H9 (cell line): ENCODE results near the gene CHD9. TPM values are rescaled to one million over a fixed set of nuclear protein-coding genes. Genes with fewer than 3 reads are reported as not detected.

Source experiments
- DNase-seq: peaks from one replicate; pipeline ENCODE4 v3.0.0-alpha.2; 2017
- H2AFZ ChIP-seq: one replicate; pipeline ENCODE4 v1.6.1; 2013; ENCODE audit warnings: mild to moderate bottlenecking, low read length, control low read depth, moderate library complexity
- H2AK5ac ChIP-seq: 2 replicates; pipeline ENCODE4 v1.6.1; 2013; ENCODE audit warnings: low read length, control low read depth, mixed read lengths; ENCODE audit not compliant: insufficient read length
- H2BK120ac ChIP-seq: one replicate; pipeline ENCODE4 v1.6.1; 2013; ENCODE audit warnings: low read depth, mild to moderate bottlenecking, low read length, control low read depth, inconsistent platforms; ENCODE audit not compliant: poor library complexity, severe bottlenecking
- H2BK12ac ChIP-seq: 2 replicates; pipeline ENCODE4 v1.6.1; 2013; ENCODE audit warnings: low read length, control low read depth, mixed read lengths, low read depth; ENCODE audit not compliant: insufficient read length
- H2BK15ac ChIP-seq: 2 replicates; pipeline ENCODE4 v1.6.1; 2013; ENCODE audit warnings: low read depth, low read length, control low read depth
- H2BK20ac ChIP-seq: one replicate; pipeline ENCODE4 v1.6.1; 2013; ENCODE audit warnings: low read depth, mild to moderate bottlenecking, low read length, control low read depth, inconsistent platforms; ENCODE audit not compliant: poor library complexity, severe bottlenecking
- H2BK5ac ChIP-seq: 2 replicates; pipeline ENCODE4 v1.6.1; 2013; ENCODE audit warnings: low read length, control low read depth, mixed read lengths; ENCODE audit not compliant: insufficient read length
- H3K14ac ChIP-seq: 2 replicates; pipeline ENCODE4 v1.6.1; 2013; ENCODE audit warnings: low read length, control low read depth; ENCODE audit not compliant: insufficient read depth
- H3K18ac ChIP-seq: 2 replicates; pipeline ENCODE4 v1.6.1; 2013; ENCODE audit warnings: low read depth, mild to moderate bottlenecking, mixed read lengths, low read length, control low read depth; ENCODE audit not compliant: insufficient read length
- H3K23ac ChIP-seq: 2 replicates; pipeline ENCODE4 v1.6.1; 2013; ENCODE audit warnings: low read length, control low read depth, mixed read lengths, low read depth; ENCODE audit not compliant: insufficient read length
- H3K23me2 ChIP-seq: 2 replicates; pipeline ENCODE4 v1.6.1; 2013; ENCODE audit warnings: low read depth, mild to moderate bottlenecking, mixed read lengths, low read length, control low read depth; ENCODE audit not compliant: insufficient read length, poor library complexity, severe bottlenecking
- H3K27ac ChIP-seq: 2 replicates; pipeline ENCODE4 v1.5.1; 2013; ENCODE audit warnings: low read length, control low read depth, mixed read lengths, low read depth; ENCODE audit not compliant: insufficient read length
- H3K27me3 ChIP-seq: 2 replicates; pipeline ENCODE4 v1.6.1; 2013; ENCODE audit warnings: low read length, control low read depth, inconsistent platforms; ENCODE audit not compliant: insufficient read depth
- H3K4ac ChIP-seq: 2 replicates; pipeline ENCODE4 v1.6.1; 2013; ENCODE audit warnings: low read depth, mild to moderate bottlenecking, control low read depth, inconsistent platforms, low read length, moderate library complexity
- H3K4me1 ChIP-seq: 2 replicates; pipeline ENCODE4 v1.6.1; 2013; ENCODE audit warnings: low read length, control low read depth, inconsistent platforms; ENCODE audit not compliant: insufficient read depth
- H3K4me2 ChIP-seq: 2 replicates; pipeline ENCODE4 v1.6.1; 2013; ENCODE audit warnings: low read length, control low read depth, mixed read lengths; ENCODE audit not compliant: insufficient read length, insufficient read depth
- H3K56ac ChIP-seq: 2 replicates; pipeline ENCODE4 v1.6.1; 2013; ENCODE audit warnings: low read depth, mild to moderate bottlenecking, mixed read lengths, low read length, control low read depth; ENCODE audit not compliant: insufficient read length
- H3K79me1 ChIP-seq: 2 replicates; pipeline ENCODE4 v1.6.1; 2013; ENCODE audit warnings: low read depth, mild to moderate bottlenecking, moderate library complexity, low read length, control low read depth, inconsistent platforms; ENCODE audit not compliant: insufficient read depth, poor library complexity, severe bottlenecking
- H3K79me2 ChIP-seq: 2 replicates; pipeline ENCODE4 v1.6.1; 2013; ENCODE audit warnings: low read length, control low read depth, inconsistent platforms; ENCODE audit not compliant: insufficient read depth
- H3K9ac ChIP-seq: 2 replicates; pipeline ENCODE4 v1.6.1; 2013; ENCODE audit warnings: low read length, control low read depth, mixed read lengths; ENCODE audit not compliant: insufficient read length; ENCODE audit errors: extremely low read depth
- H3K9me3 ChIP-seq: one replicate; pipeline ENCODE4 v1.6.1; 2013; ENCODE audit warnings: low read depth, low read length, inconsistent platforms; ENCODE audit not compliant: control insufficient read depth
- H3T11ph ChIP-seq: one replicate; pipeline ENCODE4 v1.6.1; 2013; ENCODE audit warnings: mild to moderate bottlenecking, low read length, control low read depth, inconsistent platforms
- H4K20me1 ChIP-seq: one replicate; pipeline ENCODE4 v1.6.1; 2013; ENCODE audit not compliant: control insufficient read depth, insufficient read length, insufficient read depth
- H4K5ac ChIP-seq: 2 replicates; pipeline ENCODE4 v1.6.1; 2013; ENCODE audit warnings: low read depth, mild to moderate bottlenecking, mixed read lengths, low read length, control low read depth; ENCODE audit not compliant: insufficient read length
- H4K8ac ChIP-seq: replicated peaks from 2 replicates; pipeline ENCODE4 v1.6.1; 2013; ENCODE audit warnings: low read length, control low read depth, mixed read lengths, low read depth; ENCODE audit not compliant: insufficient read length
- H4K91ac ChIP-seq: 2 replicates; pipeline ENCODE4 v1.6.1; 2013; ENCODE audit warnings: low read depth, mild to moderate bottlenecking, moderate library complexity, mixed read lengths, low read length, control low read depth; ENCODE audit not compliant: insufficient read length
- H3K27ac Mint-ChIP-seq, 3 experiments: 2 replicates in 2 of 3; 3 replicates in 1 of 3; pipeline ENCODE4 v1.8.0; 2020 to 2021; ENCODE audit warnings: mixed read lengths in 3 of 3, mild to moderate bottlenecking in 1 of 3, moderate library complexity in 1 of 3
- H3K27me3 Mint-ChIP-seq: 2 replicates; pipeline ENCODE4 v1.8.0; 2021; ENCODE audit warnings: low read depth, mild to moderate bottlenecking, moderate library complexity, mixed read lengths
- H3K36me3 Mint-ChIP-seq, 3 experiments: 2 replicates in 2 of 3; 3 replicates in 1 of 3; pipeline ENCODE4 v1.8.0; 2020 to 2021; ENCODE audit warnings: low read depth in 3 of 3, mixed read lengths in 3 of 3; ENCODE audit not compliant: insufficient read depth in 1 of 3
- H3K4me1 Mint-ChIP-seq, 2 experiments: 2 replicates each; pipeline ENCODE4 v1.8.0; 2020; ENCODE audit warnings: mixed read lengths in 2 of 2
- H3K4me3 Mint-ChIP-seq, 2 experiments: 2 replicates in 1 of 2; 3 replicates in 1 of 2; pipeline ENCODE4 v1.8.0; 2020 to 2021; ENCODE audit warnings: mild to moderate bottlenecking in 2 of 2, mixed read lengths in 2 of 2, moderate library complexity in 1 of 2
- H3K9me3 Mint-ChIP-seq, 2 experiments: 2 replicates in 1 of 2; 3 replicates in 1 of 2; pipeline ENCODE4 v1.8.0; 2020; ENCODE audit warnings: mild to moderate bottlenecking in 2 of 2, mixed read lengths in 2 of 2, moderate library complexity in 1 of 2
- CTCF ChIP-seq: fragments of 200-600 bp; sonication (generic); conservative IDR thresholded peaks from 3 replicates; pipeline ENCODE4 v1.8.0; 2021; ENCODE audit warnings: antibody characterized with exemption, mild to moderate bottlenecking
- WGBS: extraction: QIAGEN DNeasy Blood & Tissue Kit; methylation state at CpG from one replicate; pipeline ENCODE4 v1.1.7; 2013; ENCODE audit warnings: missing lambda C conversion rate, low lambda C conversion rate, mixed read lengths; ENCODE audit not compliant: insufficient read length; ENCODE audit errors: extremely low coverage; 5-methylcytosine and 5-hydroxymethylcytosine counted together
- total RNA-seq: library from RNA; stranded (reverse); gene quantifications from 2 replicates; pipeline ENCODE4 v1.2.1, GENCODE V29; 2021

CHD9 gene
- total RNA-seq, 1 experiment from 2014 or later: 46.2 TPM

GRCh38 chr16:53089434-53090285, 34.9 kb downstream of the CHD9 start:
- Histone ChIP-seq H3K14ac (no peak overlapping the region), H3K18ac (no peak overlapping the region), H3T11ph (no peak overlapping the region), H3K9ac (no peak overlapping the region), H4K5ac (no peak overlapping the region), H4K91ac (no peak overlapping the region), H3K56ac (peak overlapping the region; percentile 19), H3K23ac (no peak overlapping the region), H2AK5ac (no peak overlapping the region), H2BK12ac (no peak overlapping the region), H3K27ac (no peak overlapping the region), H2BK15ac (no peak overlapping the region), H2BK120ac (no peak overlapping the region), H2BK5ac (no peak overlapping the region), H3K9me3 (no peaks in the 10 kb centered on the region), H3K4me1 (peaks cover 21% of the 10 kb centered on the region; the same call in 1 of the 2 replicates), H3K4ac (no peak overlapping the region), H2AFZ (no peak overlapping the region), H3K23me2 (no peaks in the 10 kb centered on the region), H4K8ac (no peak overlapping the region), H2BK20ac (no peak overlapping the region), H3K79me2 (no peaks in the 10 kb centered on the region), H4K20me1 (no peaks in the 10 kb centered on the region), H3K4me2 (no peak overlapping the region), H3K27me3 (no peaks in the 10 kb centered on the region), H3K79me1 (no peaks in the 10 kb centered on the region)
- Mint-ChIP-seq H3K9me3 (no peaks in the 10 kb centered on the region), H3K4me3 (peak overlapping the region; percentile 5 to 66; a peak in 1 of 5 replicates), H3K27ac (peak overlapping the region; percentile 85 to 97 (median 97); a peak in 6 of 7 replicates), H3K36me3 (peaks cover 0 to 6% (median 0%) of the 10 kb centered on the region in 3 experiments; a peak in 3 of 7 replicates), H3K4me1 (peaks cover 75 to 77% of the 10 kb centered on the region in 2 experiments), H3K27me3 (no peaks in the 10 kb centered on the region)
- no peak for TF ChIP-seq CTCF
- no peak for DNase-seq
- WGBS: no CpG with 5 or more reads among the region's 4 CpGs
